ENCODE results near the gene PTPRM.

The PTPRM gene

DNA sequence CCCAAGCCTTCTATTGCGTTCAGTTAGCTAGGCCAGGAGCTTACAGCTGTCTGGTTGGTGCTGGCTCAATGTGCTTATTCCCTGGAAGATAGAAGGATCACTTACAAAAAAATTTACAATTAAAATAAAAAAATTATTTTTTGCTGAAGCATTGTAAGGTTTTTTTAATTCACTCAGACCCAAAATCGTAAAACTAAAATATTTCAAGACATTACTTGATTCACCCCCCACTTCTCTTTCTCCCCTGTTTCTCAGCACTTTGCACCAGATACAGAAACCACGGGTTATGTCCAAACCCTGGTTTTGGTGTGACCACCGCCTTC is 911 bp upstream of the PTPRM start:
- DNase-seq (ENCODE audit: low read depth), result no peak
- TF ChIP-seq, protein P1, sequence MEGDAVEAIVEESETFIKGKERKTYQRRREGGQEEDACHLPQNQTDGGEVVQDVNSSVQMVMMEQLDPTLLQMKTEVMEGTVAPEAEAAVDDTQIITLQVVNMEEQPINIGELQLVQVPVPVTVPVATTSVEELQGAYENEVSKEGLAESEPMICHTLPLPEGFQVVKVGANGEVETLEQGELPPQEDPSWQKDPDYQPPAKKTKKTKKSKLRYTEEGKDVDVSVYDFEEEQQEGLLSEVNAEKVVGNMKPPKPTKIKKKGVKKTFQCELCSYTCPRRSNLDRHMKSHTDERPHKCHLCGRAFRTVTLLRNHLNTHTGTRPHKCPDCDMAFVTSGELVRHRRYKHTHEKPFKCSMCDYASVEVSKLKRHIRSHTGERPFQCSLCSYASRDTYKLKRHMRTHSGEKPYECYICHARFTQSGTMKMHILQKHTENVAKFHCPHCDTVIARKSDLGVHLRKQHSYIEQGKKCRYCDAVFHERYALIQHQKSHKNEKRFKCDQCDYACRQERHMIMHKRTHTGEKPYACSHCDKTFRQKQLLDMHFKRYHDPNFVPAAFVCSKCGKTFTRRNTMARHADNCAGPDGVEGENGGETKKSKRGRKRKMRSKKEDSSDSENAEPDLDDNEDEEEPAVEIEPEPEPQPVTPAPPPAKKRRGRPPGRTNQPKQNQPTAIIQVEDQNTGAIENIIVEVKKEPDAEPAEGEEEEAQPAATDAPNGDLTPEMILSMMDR (conservative IDR thresholded peaks at IDR 0.05; ENCODE audit: low read depth, low read length), result no peak
- H3K4me3 ChIP-seq (ENCODE audit: low read length), result peak overlapping the region; percentile 69

DNA sequence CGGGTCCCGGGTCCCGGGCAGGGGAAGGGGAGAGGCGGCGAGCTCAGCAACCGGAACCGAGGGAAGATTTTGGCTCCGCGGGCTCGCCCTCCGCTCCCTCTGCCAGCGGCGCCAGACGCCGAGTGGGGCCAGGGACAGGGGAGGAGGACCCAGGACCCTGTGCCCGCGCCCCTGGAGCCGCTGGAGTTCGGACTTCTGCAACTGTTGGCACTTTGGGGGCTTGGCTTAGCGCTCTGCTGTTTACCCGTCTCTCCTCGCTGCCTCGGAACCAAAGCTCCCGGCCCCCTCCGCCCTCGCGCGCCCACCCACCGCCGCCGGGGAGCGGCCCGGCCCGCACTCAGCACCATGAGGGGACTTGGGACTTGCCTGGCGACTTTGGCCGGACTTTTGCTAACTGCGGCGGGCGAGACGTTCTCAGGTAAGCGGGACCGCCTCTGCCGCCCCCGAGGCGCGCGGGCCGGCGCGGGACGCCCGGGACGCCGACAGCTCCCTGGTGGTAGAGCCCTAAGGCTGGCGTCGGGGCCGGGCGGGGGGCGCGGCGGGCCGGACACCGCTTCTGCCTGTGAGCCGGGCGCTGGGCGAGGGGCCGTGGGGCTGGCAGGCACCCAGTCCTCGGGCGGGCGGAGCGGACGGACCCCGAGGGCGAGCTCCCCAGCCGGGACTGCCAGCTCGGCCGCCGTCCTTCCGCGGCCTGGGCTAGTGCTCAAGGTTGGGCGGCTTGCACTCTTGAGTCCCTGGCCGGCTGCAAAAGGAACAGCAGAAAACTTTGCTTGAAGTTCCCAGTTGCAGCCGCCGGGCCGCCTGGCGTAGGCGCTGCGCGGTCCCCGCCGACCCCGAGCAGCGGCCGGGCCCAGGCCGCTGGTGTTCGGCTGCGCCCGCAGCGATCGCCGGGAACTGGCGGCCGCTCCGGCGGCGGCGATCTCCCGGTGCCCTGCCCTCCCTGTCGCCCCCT is 634 bp downstream of the PTPRM start:
- no peak for DNase-seq (ENCODE audit: low read depth)
- TF ChIP-seq, protein P1 (conservative IDR thresholded peaks at IDR 0.05; ENCODE audit: low read depth, low read length), result no peak
- H3K4me3 ChIP-seq (ENCODE audit: low read length), result peak overlapping the region; percentile 77

DNA sequence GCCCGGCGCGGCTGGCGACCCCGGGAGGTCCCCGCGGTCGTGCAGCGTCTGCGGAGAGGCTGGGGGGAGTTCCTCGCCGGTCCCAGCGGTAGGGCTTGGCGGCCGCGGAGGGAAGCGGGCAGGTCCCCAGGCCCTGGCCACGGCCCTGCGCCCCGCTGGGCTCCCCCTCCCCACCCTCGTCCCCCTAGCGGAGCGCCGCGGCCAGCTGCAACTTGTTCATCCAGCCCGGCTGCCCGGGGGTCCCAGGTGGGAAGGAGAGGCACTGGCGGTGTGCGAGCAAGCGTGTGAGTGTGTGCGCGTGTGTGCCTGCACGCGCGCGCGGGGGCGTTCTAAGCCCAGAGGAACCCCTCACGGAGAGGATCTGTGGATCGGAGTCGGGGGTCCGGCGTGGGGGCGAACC is 1.3 kb downstream of the PTPRM start:
- TF ChIP-seq, protein P1 (conservative IDR thresholded peaks at IDR 0.05; ENCODE audit: low read depth, low read length), result peak; percentile 36
- DNase-seq (ENCODE audit: low read depth), result no peak
- peak overlapping the region; percentile 77 for H3K4me3 ChIP-seq (ENCODE audit: low read length)

DNA sequence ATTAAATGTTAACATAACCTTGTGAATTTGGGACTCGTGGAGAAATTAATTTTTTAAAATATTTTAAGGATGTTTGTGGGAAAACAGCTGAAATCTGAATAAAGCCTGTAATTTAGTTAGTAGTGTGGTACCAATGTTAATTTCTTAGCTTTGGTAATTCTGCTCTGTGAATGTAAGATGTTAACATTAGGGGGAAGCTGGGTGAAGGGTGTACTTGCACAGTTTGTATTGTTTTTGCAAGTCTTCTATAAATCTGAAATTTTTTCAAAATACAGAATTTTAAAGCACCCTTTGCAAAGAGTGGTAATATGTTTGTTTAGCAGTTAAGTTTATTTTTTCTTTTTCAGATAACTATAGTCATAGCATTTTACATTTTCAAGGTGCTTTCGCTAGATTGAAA is 4.5 kb downstream of the PTPRM start:
- TF ChIP-seq, protein P1 (conservative IDR thresholded peaks at IDR 0.05; ENCODE audit: low read depth, low read length), result no peak
- H3K4me3 ChIP-seq (ENCODE audit: low read length), result no peak overlapping the region
- no peak for DNase-seq (ENCODE audit: low read depth)

DNA sequence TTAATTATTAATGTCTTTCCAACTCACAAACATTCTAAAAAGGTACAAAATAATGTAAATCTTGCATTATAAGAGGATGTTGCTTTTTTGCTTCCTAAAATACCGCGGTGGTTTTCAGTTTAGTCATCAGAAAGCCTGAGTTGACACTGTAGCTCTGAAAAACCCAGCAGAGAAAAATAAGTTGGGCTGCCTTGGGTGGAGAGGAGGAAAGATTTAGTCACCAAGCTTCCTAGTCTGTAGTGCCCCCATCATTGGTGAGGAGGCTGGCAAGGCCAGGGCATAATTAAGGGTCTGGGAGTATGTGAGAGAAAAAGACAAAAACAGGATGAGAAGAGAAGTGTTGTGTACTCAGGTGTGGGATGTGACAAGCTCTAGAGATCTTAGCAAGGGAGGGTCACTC is 5.7 kb downstream of the PTPRM start:
- no peak overlapping the region for H3K4me3 ChIP-seq (ENCODE audit: low read length)
- TF ChIP-seq, protein P1 (conservative IDR thresholded peaks at IDR 0.05; ENCODE audit: low read depth, low read length), result no peak
- DNase-seq (ENCODE audit: low read depth), result no peak

DNA sequence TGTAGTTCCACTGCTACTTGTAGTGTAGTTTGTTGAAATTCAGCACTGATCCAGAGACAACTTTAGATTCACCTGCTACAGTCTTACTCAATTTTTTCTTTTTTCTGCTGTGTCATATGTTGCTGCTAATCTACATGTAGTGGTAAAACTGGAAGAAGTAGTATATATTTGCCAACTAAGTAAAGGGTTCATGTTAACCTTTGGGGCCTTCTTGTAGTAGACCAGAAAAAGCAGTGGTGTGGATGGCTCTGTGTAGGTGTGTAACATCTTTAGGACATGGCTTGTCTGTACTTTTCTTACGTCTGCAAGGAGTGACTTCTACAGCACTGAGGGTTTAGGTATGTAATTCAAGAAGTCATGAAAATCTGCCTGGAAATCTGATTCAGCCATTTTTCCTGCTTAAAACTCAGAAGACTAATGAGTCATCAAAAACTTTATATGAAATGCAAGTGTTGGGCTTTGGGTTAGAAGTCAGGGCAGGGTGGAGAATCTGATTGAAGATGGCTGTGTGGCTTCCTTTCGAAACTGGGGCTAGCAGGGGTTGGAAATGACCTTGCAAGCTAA is 8.4 kb downstream of the PTPRM start:
- no peak for DNase-seq (ENCODE audit: low read depth)
- TF ChIP-seq, protein P1 (conservative IDR thresholded peaks at IDR 0.05; ENCODE audit: low read depth, low read length), result no peak
- no peak overlapping the region for H3K4me3 ChIP-seq (ENCODE audit: low read length)

DNA sequence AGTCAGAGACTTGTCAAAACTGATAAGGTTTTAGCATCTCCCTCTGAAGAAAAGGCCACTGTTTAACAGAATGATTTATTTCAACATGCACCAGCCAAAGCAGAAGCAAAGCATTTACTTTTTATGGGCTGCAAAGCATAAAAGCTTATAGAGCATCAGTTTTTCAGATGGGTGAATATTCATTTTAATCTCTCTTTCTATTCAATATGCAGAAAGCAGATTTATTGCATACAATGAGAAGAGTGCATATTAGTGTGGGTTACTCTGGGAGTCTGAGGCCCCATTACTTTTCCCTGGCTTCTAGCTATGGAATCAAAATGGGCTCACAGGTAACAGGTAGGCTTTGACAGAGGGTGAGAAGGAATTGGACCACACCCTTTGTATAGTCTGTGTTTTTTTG is 9.0 kb downstream of the PTPRM start:
- TF ChIP-seq, protein P1 (conservative IDR thresholded peaks at IDR 0.05; ENCODE audit: low read depth, low read length), result no peak
- no peak overlapping the region for H3K4me3 ChIP-seq (ENCODE audit: low read length)
- DNase-seq (ENCODE audit: low read depth), result no peak
